H1 (cell line): ENCODE measurements around the gene HNF1A. TPM values are rescaled to one million over a fixed set of nuclear protein-coding genes. Genes with fewer than 3 reads are reported as not detected.
A peak's percentile ranks its signal among the peaks of the same experiment; 100 is the strongest.

ENCODE experiments used
- CTCF ChIA-PET: fragments of 300-600 bp; sonication (Branson Sonifier 250); formaldehyde crosslinking; loops from one replicate; lab custom pipeline; 2021; ENCODE audit not compliant: partially characterized antibody; lab: Charles Lee
- POLR2A ChIA-PET: fragments of 300-600 bp; sonication (Branson Sonifier 250); formaldehyde crosslinking; loops from one replicate; lab custom pipeline; 2021; ENCODE audit warnings: inconsistent platforms; ENCODE audit not compliant: partially characterized antibody; lab: Charles Lee
- DNase-seq, 2 experiments: peaks; one replicate each; pipeline versions ENCODE4 v3.0.0 to v3.0.0-alpha.2; 2010 to 2022; ENCODE audit warnings: low spot score in 2 of 2, low read depth in 1 of 2, mixed read lengths in 1 of 2
- FAIRE-seq: peaks from 2 replicates; lab custom pipeline; 2011; peaks lifted over from hg19 to GRCh38; lab: Jason Lieb, UNC
- H2AFZ ChIP-seq: 2 replicates; pipeline ENCODE4 v1.8.1; 2012; ENCODE audit warnings: low read length, inconsistent platforms
- H2AK5ac ChIP-seq: 2 replicates; pipeline ENCODE4 v1.6.1; 2013; ENCODE audit warnings: low read depth, low read length
- H2BK120ac ChIP-seq: replicated peaks from 2 replicates; pipeline ENCODE3; 2013; ENCODE audit warnings: low read depth, low read length, inconsistent platforms
- H2BK12ac ChIP-seq: 2 replicates; pipeline ENCODE4 v1.6.1; 2013; ENCODE audit warnings: low read depth, low read length
- H2BK15ac ChIP-seq: 2 replicates; pipeline ENCODE4 v1.6.1; 2013; ENCODE audit warnings: low read length
- H2BK20ac ChIP-seq: 2 replicates; pipeline ENCODE4 v1.6.1; 2013; ENCODE audit warnings: low read length
- H2BK5ac ChIP-seq: 2 replicates; pipeline ENCODE4 v1.6.1; 2013; ENCODE audit warnings: low read depth, low read length
- H3K14ac ChIP-seq: 2 replicates; pipeline ENCODE4 v1.6.1; 2013; ENCODE audit warnings: inconsistent platforms; ENCODE audit not compliant: insufficient read length
- H3K18ac ChIP-seq: 2 replicates; pipeline ENCODE4 v1.6.1; 2013; ENCODE audit warnings: low read length; ENCODE audit errors: extremely low read depth
- H3K23ac ChIP-seq: 2 replicates; pipeline ENCODE4 v1.6.1; 2013; ENCODE audit warnings: inconsistent platforms; ENCODE audit not compliant: insufficient read length
- H3K23me2 ChIP-seq: 2 replicates; pipeline ENCODE4 v1.6.1; 2013; ENCODE audit warnings: low read depth, low read length
- H3K27ac ChIP-seq: 2 replicates; pipeline ENCODE4 v1.6.1; 2011; ENCODE audit warnings: low read depth, low read length, inconsistent platforms
- H3K27me3 ChIP-seq, 4 experiments: replicated peaks in 1 of 4; 1 replicate in 1 of 4; 2 replicates in 3 of 4; pipeline versions ENCODE4 v1.6.1 to v1.8.1; 2011 to 2013; ENCODE audit warnings: low read length in 3 of 4, mild to moderate bottlenecking in 3 of 4, inconsistent platforms in 2 of 4, mixed read lengths in 2 of 4, moderate library complexity in 1 of 4; ENCODE audit not compliant: control insufficient read depth in 3 of 4, insufficient read depth in 3 of 4; ENCODE audit errors: extremely low read depth in 1 of 4
- H3K36me3 ChIP-seq, 4 experiments: 2 replicates each; pipeline versions ENCODE4 v1.6.1 to v1.8.1; 2011 to 2013; ENCODE audit warnings: mild to moderate bottlenecking in 4 of 4, low read length in 3 of 4, moderate library complexity in 2 of 4, control low read depth in 1 of 4, inconsistent platforms in 1 of 4; ENCODE audit not compliant: insufficient read depth in 4 of 4, control insufficient read depth in 2 of 4
- H3K4ac ChIP-seq: replicated peaks from 2 replicates; pipeline ENCODE3; 2013; ENCODE audit warnings: low read length, low read depth, mixed read lengths, inconsistent platforms; ENCODE audit not compliant: insufficient read length
- H3K4me1 ChIP-seq, 4 experiments: replicated peaks in 1 of 4; 1 replicate in 1 of 4; 2 replicates in 3 of 4; pipeline versions ENCODE4 v1.6.1 to v1.8.1; 2011 to 2013; ENCODE audit warnings: low read length in 3 of 4, inconsistent platforms in 2 of 4, mixed read lengths in 1 of 4; ENCODE audit not compliant: insufficient read depth in 4 of 4, control insufficient read depth in 3 of 4
- H3K4me2 ChIP-seq, 2 experiments: 2 replicates each; pipeline versions ENCODE4 v1.6.1 to v1.8.1; 2011 to 2013; ENCODE audit warnings: low read depth in 2 of 2, low read length in 2 of 2, control low read depth in 1 of 2, inconsistent platforms in 1 of 2, mild to moderate bottlenecking in 1 of 2; ENCODE audit not compliant: insufficient read depth in 1 of 2
- H3K4me3 ChIP-seq, 4 experiments: fragments of 200-600, 300-600 bp in 1 of 4; sonication (generic), shearing (Covaris generic), sonication (Bioruptor Twin) in 1 of 4; 2 replicates each; pipeline versions ENCODE4 v1.5.1 to v1.8.1; 2011 to 2016; ENCODE audit warnings: low read length in 4 of 4, low read depth in 3 of 4, control low read depth in 2 of 4, inconsistent platforms in 2 of 4, mild to moderate bottlenecking in 2 of 4, mixed read lengths in 1 of 4, moderate library complexity in 1 of 4; ENCODE audit not compliant: insufficient read depth in 2 of 4; ENCODE audit errors: extremely low read depth in 1 of 4
- H3K56ac ChIP-seq: replicated peaks from 2 replicates; pipeline ENCODE3; 2013; ENCODE audit warnings: low read depth, mild to moderate bottlenecking, mixed read lengths, low read length, inconsistent platforms; ENCODE audit not compliant: insufficient read length
- H3K79me1 ChIP-seq: 2 replicates; pipeline ENCODE4 v1.6.1; 2013; ENCODE audit warnings: low read depth, low read length, control low read depth
- H3K79me2 ChIP-seq, 2 experiments: 2 replicates each; pipeline versions ENCODE4 v1.6.1 to v1.8.1; 2012 to 2013; ENCODE audit warnings: low read length in 2 of 2, mild to moderate bottlenecking in 2 of 2, inconsistent platforms in 1 of 2; ENCODE audit not compliant: insufficient read depth in 2 of 2, control insufficient read depth in 1 of 2
- H3K9ac ChIP-seq, 4 experiments: replicated peaks in 1 of 4; 1 replicate in 1 of 4; 2 replicates in 3 of 4; pipeline versions ENCODE4 v1.6.1 to v1.8.1; 2011 to 2013; ENCODE audit warnings: low read depth in 3 of 4, low read length in 3 of 4, control low read depth in 2 of 4, mild to moderate bottlenecking in 2 of 4, moderate library complexity in 2 of 4, inconsistent platforms in 1 of 4; ENCODE audit errors: extremely low read depth in 1 of 4
- H3K9me3 ChIP-seq, 2 experiments: 2 replicates each; pipeline versions ENCODE4 v1.6.1 to v1.8.1; 2012 to 2013; ENCODE audit warnings: mild to moderate bottlenecking in 2 of 2, moderate library complexity in 2 of 2, control low read depth in 1 of 2, inconsistent platforms in 1 of 2, low read depth in 1 of 2, low read length in 1 of 2, mixed read lengths in 1 of 2; ENCODE audit not compliant: insufficient read depth in 2 of 2
- H4K20me1 ChIP-seq, 2 experiments: replicated peaks in 1 of 2; 2 replicates each; pipeline versions ENCODE3 to v1.8.1; 2011 to 2013; ENCODE audit warnings: inconsistent platforms in 2 of 2, low read length in 2 of 2, mild to moderate bottlenecking in 1 of 2; ENCODE audit not compliant: insufficient read depth in 2 of 2, control insufficient read depth in 1 of 2
- H4K5ac ChIP-seq: 2 replicates; pipeline ENCODE4 v1.6.1; 2013; ENCODE audit warnings: low read length, low read depth, mixed read lengths, inconsistent platforms; ENCODE audit not compliant: insufficient read length
- H4K8ac ChIP-seq: 2 replicates; pipeline ENCODE4 v1.8.0; 2013; ENCODE audit warnings: mild to moderate bottlenecking, moderate library complexity, low read length, inconsistent platforms; ENCODE audit not compliant: insufficient read depth; ENCODE audit errors: extremely low read depth
- H4K91ac ChIP-seq: replicated peaks from 2 replicates; pipeline ENCODE3; 2013; ENCODE audit warnings: low read length, mixed read lengths, inconsistent platforms; ENCODE audit not compliant: insufficient read length
- BRCA1 ChIP-seq: IDR thresholded peaks from 2 replicates; pipeline ENCODE4 v1.6.1; 2012; ENCODE audit warnings: low read depth, low read length, improper control_type of control experiment
- CBX5 ChIP-seq: fragments of 300-800, 300-1000 bp; sonication (generic); IDR thresholded peaks from 2 replicates; pipeline ENCODE4 v1.7.1; 2016; ENCODE audit warnings: antibody characterized with exemption, low read length, low read depth
- CTCF ChIP-seq, 3 experiments: IDR thresholded peaks; 1 replicate in 2 of 3; 2 replicates in 1 of 3; pipeline versions ENCODE4 v1.5.1 to v1.6.1; 2011; ENCODE audit warnings: low read length in 3 of 3, mild to moderate bottlenecking in 3 of 3, inconsistent platforms in 2 of 3, low read depth in 1 of 3, moderate library complexity in 1 of 3; ENCODE audit not compliant: insufficient read depth in 1 of 3; ENCODE audit errors: control extremely low read depth in 1 of 3
- KDM1A ChIP-seq: fragments of 200-600, 300-600 bp; sonication (generic); IDR thresholded peaks from 2 replicates; pipeline ENCODE4 v1.7.1; 2016; ENCODE audit warnings: mild to moderate bottlenecking, low read length, borderline replicate concordance
- KDM5A ChIP-seq: fragments of 200-600 bp; IDR thresholded peaks from 2 replicates; pipeline ENCODE4 v1.7.1; 2012; ENCODE audit warnings: mild to moderate bottlenecking, low read length, inconsistent platforms, mixed read lengths
- SAP30 ChIP-seq: fragments of 300-600 bp; sonication (generic); IDR thresholded peaks from 2 replicates; pipeline ENCODE4 v1.7.1; 2012; ENCODE audit warnings: low read length, moderate library complexity, mild to moderate bottlenecking, inconsistent platforms; ENCODE audit not compliant: insufficient read depth, insufficient replicate concordance
- WGBS, 2 experiments: shearing (Covaris generic) in 1 of 2; methylation state at CpG; one replicate each; pipeline versions ENCODE4 v1.1.6 to v1.1.7; 2013 to 2015; ENCODE audit warnings: low lambda C conversion rate in 2 of 2, mixed read lengths in 2 of 2, inconsistent platforms in 1 of 2, low coverage in 1 of 2, missing lambda C conversion rate in 1 of 2; ENCODE audit not compliant: insufficient replicate concordance in 2 of 2, insufficient coverage in 1 of 2, insufficient read length in 1 of 2; ENCODE audit errors: extremely low coverage in 1 of 2, missing lambda C conversion rate in 1 of 2; 5-methylcytosine and 5-hydroxymethylcytosine counted together
- polyA plus RNA-seq, 7 experiments: library from polyadenylated mRNA; depleted of rRNA in 3 of 7; stranded (reverse) in 5 of 7; unstranded in 2 of 7; fragments of >200 nt in 5 of 7; fragments of 200-250 nt in 2 of 7; gene quantifications; 1 replicate in 5 of 7; 2 replicates in 1 of 7; 4 replicates in 1 of 7; pipeline versions ENCODE4 v1.2.1 to v1.2.3, GENCODE V29; 2011 to 2013; ENCODE audit warnings: missing spikeins in 2 of 7, mixed read lengths in 2 of 7
- total RNA-seq: library from RNA; stranded (reverse); fragmentation: NEBNext Ultra II Directional; extraction: Animal tissue kit (Norgen Biotek cat#: 25700); gene quantifications from 2 replicates; pipeline ENCODE4 v1.2.1, GENCODE V29; 2021

Gene HNF1A
- total and polyA plus RNA-seq, 2 of the 8 experiments (the other 6 are each of a cell fraction or from before 2014, with no cell fraction given): not detected

- Histone ChIP-seq H2BK20ac (no peak overlapping the region), H3K27ac (no peak overlapping the region), H2BK15ac (no peak overlapping the region), H2AK5ac (no peak overlapping the region; the same call in 1 of the 2 replicates), H4K91ac (no peak overlapping the region), H4K5ac (no peak overlapping the region), H3K14ac (no peak overlapping the region), H3K4me3 (no peak overlapping the region), H3K23me2 (no peaks in the 10 kb centered on the region), H3K27me3 (no peaks in the 10 kb centered on the region), H3K4me2 (no peak overlapping the region), H3K4ac (no peak overlapping the region), H3K23ac (no peak overlapping the region), H3K18ac (no peak overlapping the region), H2BK12ac (no peak overlapping the region), H4K20me1 (no peaks in the 10 kb centered on the region), H2AFZ (0 out of 2 replicates have a peak overlapping the region, but pooled peaks have one; percentile 5), H3K36me3 (no peaks in the 10 kb centered on the region), H2BK5ac (no peak overlapping the region), H3K79me2 (no peaks in the 10 kb centered on the region), H3K9ac (no peak overlapping the region), H3K9me3 (no peaks in the 10 kb centered on the region), H2BK120ac (no peak overlapping the region), H4K8ac (no peak overlapping the region), H3K56ac (no peak overlapping the region), H3K4me1 (peaks cover 0 to 4% (median 3%) of the 10 kb centered on the region in 4 experiments; a peak in 4 of 7 replicates), H3K79me1 (no peaks in the 10 kb centered on the region)
- 86% methylated on average over 10 of the region's 10 CpGs; no CpG with 5 or more reads in 1 of the 2 experiments for WGBS, 2 experiments
- TF ChIP-seq SAP30 (no peak), KDM5A (no peak), BRCA1 (no peak), KDM1A (0 out of 2 replicates have a peak, but pooled peaks have one; percentile 27), CTCF (IDR thresholded peaks at IDR 0.05; ENCODE audit: control extremely low read depth in 1 of 3, insufficient read depth in 1 of 3, low read depth in 1 of 3, low read length in 3 of 3) (peak in 2 of 3 experiments; percentile 12 to 36; a peak in 2 of 4 replicates), CBX5 (no peak)
- ChIA-PET POLR2A (interaction anchor here (0.8 kb wide), 1 partner anchor 18 kb away, joined by 5 read pairs; no protein-coding TSS in a partner anchor), CTCF (interaction anchor here (0.6 to 3.2 kb wide), 16 partner anchors 10 to 1052 kb away, joined by 3 to 13 read pairs (median 3); partner anchors contain the start of genes HNF1A and OASL)
- DNase-seq (no peak), FAIRE-seq (no peak)
These were observed 48.1 kb downstream of the HNF1A start for GRCh38 chr12:121026274-121027045.
